Mesendoderm (in vitro differentiated cells): ENCODE results near the gene MTPN.

Source experiments
- DNase-seq: peaks from one replicate; pipeline ENCODE4 v3.0.0; 2013
- H2AK5ac ChIP-seq: 2 replicates; pipeline ENCODE4 v1.6.1; 2013; ENCODE audit warnings: low read length, inconsistent platforms
- H2BK120ac ChIP-seq: 2 replicates; pipeline ENCODE4 v1.6.1; 2013; ENCODE audit warnings: low read depth, mild to moderate bottlenecking, low read length, moderate library complexity, mixed read lengths
- H2BK15ac ChIP-seq: replicated peaks from 2 replicates; pipeline ENCODE4 v1.6.1; 2013; ENCODE audit warnings: low read depth, mild to moderate bottlenecking, moderate library complexity
- H2BK5ac ChIP-seq: 2 replicates; pipeline ENCODE4 v1.6.1; 2013; ENCODE audit warnings: low read length, inconsistent platforms
- H3K18ac ChIP-seq: 2 replicates; pipeline ENCODE4 v1.6.1; 2013; ENCODE audit warnings: mild to moderate bottlenecking, low read length, mixed read lengths
- H3K23ac ChIP-seq: one replicate; pipeline ENCODE4 v1.6.1; 2013; ENCODE audit warnings: low read length
- H3K27ac ChIP-seq: 2 replicates; pipeline ENCODE4 v1.5.1; 2013; ENCODE audit warnings: low read depth, mild to moderate bottlenecking, inconsistent platforms, low read length, moderate library complexity
- H3K27me3 ChIP-seq: 2 replicates; pipeline ENCODE4 v1.6.1; 2013; ENCODE audit warnings: low read length, control low read depth, mild to moderate bottlenecking, inconsistent platforms; ENCODE audit not compliant: insufficient read depth, poor library complexity
- H3K36me3 ChIP-seq: 2 replicates; pipeline ENCODE4 v1.6.1; 2013; ENCODE audit warnings: low read length, inconsistent platforms; ENCODE audit not compliant: control insufficient read depth, insufficient read depth
- H3K4ac ChIP-seq: one replicate; pipeline ENCODE4 v1.6.1; 2013; ENCODE audit warnings: low read depth, mild to moderate bottlenecking, low read length, moderate library complexity
- H3K4me1 ChIP-seq: 2 replicates; pipeline ENCODE4 v1.6.1; 2013; ENCODE audit warnings: low read depth, low read length, inconsistent platforms; ENCODE audit not compliant: control insufficient read depth
- H3K4me2 ChIP-seq: 2 replicates; pipeline ENCODE4 v1.6.1; 2013; ENCODE audit warnings: low read length
- H3K4me3 ChIP-seq: 2 replicates; pipeline ENCODE4 v1.5.1; 2013; ENCODE audit warnings: mild to moderate bottlenecking, low read length
- H3K56ac ChIP-seq: one replicate; pipeline ENCODE4 v1.6.1; 2013; ENCODE audit warnings: low read length
- H3K79me1 ChIP-seq: 2 replicates; pipeline ENCODE4 v1.6.1; 2013; ENCODE audit warnings: low read length, inconsistent platforms
- H3K79me2 ChIP-seq: 2 replicates; pipeline ENCODE4 v1.6.1; 2013; ENCODE audit warnings: mild to moderate bottlenecking, low read length; ENCODE audit not compliant: control insufficient read depth, insufficient read depth
- H3K9ac ChIP-seq: 2 replicates; pipeline ENCODE4 v1.6.1; 2013; ENCODE audit warnings: low read length, inconsistent platforms
- H4K5ac ChIP-seq: one replicate; pipeline ENCODE4 v1.6.1; 2013; ENCODE audit warnings: low read length
- H4K8ac ChIP-seq: one replicate; pipeline ENCODE4 v1.6.1; 2013; ENCODE audit warnings: low read depth, mild to moderate bottlenecking, control low read depth, low read length, moderate library complexity
- WGBS: extraction: QIAGEN DNeasy Blood & Tissue Kit; methylation state at CpG from one replicate; pipeline ENCODE4 v1.1.7; 2013; ENCODE audit warnings: low lambda C conversion rate, missing lambda C conversion rate; ENCODE audit not compliant: insufficient coverage; ENCODE audit errors: extremely low coverage; 5-methylcytosine and 5-hydroxymethylcytosine counted together

MTPN gene

DNA sequence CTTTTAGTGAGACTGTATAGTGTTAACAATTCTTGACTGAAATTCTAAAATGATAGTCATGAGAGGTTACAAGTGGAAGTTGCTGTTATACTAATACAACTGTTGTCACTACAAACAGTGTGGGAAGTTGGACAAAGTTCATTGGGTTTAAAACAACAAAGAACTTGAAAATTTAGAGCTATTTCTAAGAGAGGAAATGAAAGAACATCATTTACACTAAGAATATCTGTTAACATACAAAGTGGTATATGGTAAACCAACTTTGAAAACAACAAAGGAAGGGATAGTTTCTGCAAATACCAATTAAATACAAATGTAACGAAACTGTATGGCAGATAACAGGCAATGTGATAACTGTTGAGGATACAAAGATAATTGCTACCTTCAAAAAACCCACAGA lies 11.6 kb downstream of the MTPN start:
- Histone ChIP-seq H2BK120ac (no peak overlapping the region), H3K4me2 (no peak overlapping the region)
- WGBS, result no CpG with 5 or more reads among the region's 1 CpG

DNA sequence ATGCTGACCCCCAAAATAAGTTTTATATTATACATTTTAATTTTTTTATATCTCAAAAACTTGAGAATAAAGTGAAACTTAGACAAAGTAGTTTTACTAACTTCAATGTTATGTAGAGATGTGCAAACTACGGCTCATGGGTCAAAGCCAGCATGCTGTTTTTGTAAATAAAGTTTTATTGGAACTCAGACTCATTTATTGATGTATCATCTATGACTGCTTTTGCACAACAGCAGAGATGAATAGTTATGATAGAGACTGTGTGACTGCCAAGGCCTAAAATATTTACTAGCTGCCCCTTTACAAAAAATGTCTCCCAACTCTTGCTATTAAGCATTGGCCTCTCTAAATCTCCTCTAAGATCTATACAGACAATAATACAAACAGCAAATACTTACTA lies 12.4 kb downstream of the MTPN start:
- Histone ChIP-seq H3K79me2 (peaks cover 18% of the 10 kb centered on the region), H2BK5ac (no peak overlapping the region), H3K36me3 (no peaks in the 10 kb centered on the region), H2BK15ac (no peak overlapping the region), H3K4ac (no peak overlapping the region), H3K4me1 (no peaks in the 10 kb centered on the region), H3K27me3 (no peaks in the 10 kb centered on the region), H3K79me1 (peaks cover 12% of the 10 kb centered on the region), H3K27ac (no peak overlapping the region), H3K18ac (no peak overlapping the region), H2AK5ac (no peak overlapping the region), H3K9ac (no peak overlapping the region), H3K4me2 (no peak overlapping the region), H3K4me3 (no peak overlapping the region), H3K23ac (no peak overlapping the region), H2BK120ac (no peak overlapping the region), H4K8ac (no peak overlapping the region), H3K56ac (no peak overlapping the region), H4K5ac (no peak overlapping the region)
- DNase-seq, result no peak
- no CpG with 5 or more reads among the region's 1 CpG for WGBS

More for the DNA sequence above, 11.6 kb downstream of the MTPN start:
- H3K79me2 ChIP-seq, result peaks cover 19% of the 10 kb centered on the region
- H3K4me3 ChIP-seq, result no peak overlapping the region
- H3K23ac ChIP-seq, result no peak overlapping the region
- H3K79me1 ChIP-seq, result peaks cover 12% of the 10 kb centered on the region
- H2AK5ac ChIP-seq, result no peak overlapping the region
- no peaks in the 10 kb centered on the region for H3K27me3 ChIP-seq
- no peak overlapping the region for H3K4ac ChIP-seq
- no peak overlapping the region for H3K9ac ChIP-seq
- no peak overlapping the region for H3K56ac ChIP-seq
- no peak overlapping the region for H3K27ac ChIP-seq
- H3K36me3 ChIP-seq, result no peaks in the 10 kb centered on the region
- DNase-seq, result no peak
- no peaks in the 10 kb centered on the region for H3K4me1 ChIP-seq
- H4K8ac ChIP-seq, result no peak overlapping the region
- no peak overlapping the region for H4K5ac ChIP-seq
- H3K18ac ChIP-seq, result no peak overlapping the region
- H2BK15ac ChIP-seq, result no peak overlapping the region
- no peak overlapping the region for H2BK5ac ChIP-seq

DNA sequence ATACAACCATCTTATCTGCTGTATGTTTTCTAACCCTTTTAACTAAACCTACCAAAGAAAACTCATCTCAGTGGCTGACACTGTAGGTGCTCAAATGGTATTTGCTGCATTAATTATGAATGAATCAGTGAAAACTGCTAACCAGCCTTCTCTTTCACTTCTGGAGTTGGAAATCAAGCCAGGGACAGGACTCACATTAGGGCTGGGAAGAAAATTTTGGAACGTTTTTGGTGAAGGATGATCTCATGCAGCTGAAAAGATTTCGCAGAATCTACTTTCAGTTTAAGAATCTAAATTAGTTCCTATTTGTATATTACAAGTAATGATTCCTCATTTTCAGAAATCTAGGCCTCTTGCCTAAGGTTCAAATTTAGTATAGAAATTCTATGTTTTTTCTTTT lies 12.9 kb downstream of the MTPN start:
- Histone ChIP-seq H2AK5ac (no peak overlapping the region), H2BK15ac (no peak overlapping the region), H3K4me3 (no peak overlapping the region), H3K56ac (no peak overlapping the region), H4K5ac (no peak overlapping the region), H4K8ac (no peak overlapping the region), H3K23ac (no peak overlapping the region), H3K27ac (no peak overlapping the region), H3K27me3 (no peaks in the 10 kb centered on the region), H3K79me1 (peaks cover 12% of the 10 kb centered on the region), H3K36me3 (no peaks in the 10 kb centered on the region), H3K18ac (no peak overlapping the region), H2BK120ac (no peak overlapping the region), H2BK5ac (no peak overlapping the region), H3K79me2 (peaks cover 18% of the 10 kb centered on the region), H3K4me1 (no peaks in the 10 kb centered on the region), H3K4ac (no peak overlapping the region), H3K9ac (no peak overlapping the region), H3K4me2 (no peak overlapping the region)
- no CpG with 5 or more reads among the region's 2 CpGs for WGBS
- no peak for DNase-seq

DNA sequence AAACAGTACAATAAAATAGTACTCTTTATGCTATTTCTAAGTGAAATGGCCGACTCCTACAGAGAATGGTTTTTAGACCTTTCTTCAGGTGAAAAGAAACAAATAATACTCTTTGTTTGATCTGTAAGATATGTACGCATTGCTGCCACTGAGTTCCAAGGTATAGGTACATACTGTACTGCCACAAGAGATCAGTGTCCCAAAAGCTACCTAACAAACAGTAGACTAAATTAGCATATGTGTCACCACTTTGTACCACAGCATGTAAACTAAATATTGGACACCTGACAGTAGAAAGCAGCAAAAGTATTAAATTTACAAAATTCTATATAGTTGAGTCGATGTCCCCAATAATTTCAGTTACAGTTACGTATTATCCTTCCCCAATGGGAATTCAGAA lies 14.4 kb downstream of the MTPN start:
- no peak overlapping the region for H3K4me3 ChIP-seq
- peaks cover 13% of the 10 kb centered on the region for H3K79me1 ChIP-seq
- H3K36me3 ChIP-seq, result no peaks in the 10 kb centered on the region
- no peak overlapping the region for H3K27ac ChIP-seq
- H3K27me3 ChIP-seq, result no peaks in the 10 kb centered on the region
- no peak overlapping the region for H2BK15ac ChIP-seq
- no peak overlapping the region for H3K9ac ChIP-seq
- no peak overlapping the region for H4K8ac ChIP-seq
- H3K23ac ChIP-seq, result no peak overlapping the region
- peaks cover 16% of the 10 kb centered on the region for H3K79me2 ChIP-seq
- H3K18ac ChIP-seq, result no peak overlapping the region
- H3K4me1 ChIP-seq, result no peaks in the 10 kb centered on the region
- H2AK5ac ChIP-seq, result no peak overlapping the region
- DNase-seq, result no peak
- H3K4ac ChIP-seq, result no peak overlapping the region
- no peak overlapping the region for H2BK5ac ChIP-seq
- no peak overlapping the region for H2BK120ac ChIP-seq
- no peak overlapping the region for H3K56ac ChIP-seq
- H3K4me2 ChIP-seq, result no peak overlapping the region
- WGBS, result no CpG with 5 or more reads among the region's 4 CpGs
- H4K5ac ChIP-seq, result no peak overlapping the region

DNA sequence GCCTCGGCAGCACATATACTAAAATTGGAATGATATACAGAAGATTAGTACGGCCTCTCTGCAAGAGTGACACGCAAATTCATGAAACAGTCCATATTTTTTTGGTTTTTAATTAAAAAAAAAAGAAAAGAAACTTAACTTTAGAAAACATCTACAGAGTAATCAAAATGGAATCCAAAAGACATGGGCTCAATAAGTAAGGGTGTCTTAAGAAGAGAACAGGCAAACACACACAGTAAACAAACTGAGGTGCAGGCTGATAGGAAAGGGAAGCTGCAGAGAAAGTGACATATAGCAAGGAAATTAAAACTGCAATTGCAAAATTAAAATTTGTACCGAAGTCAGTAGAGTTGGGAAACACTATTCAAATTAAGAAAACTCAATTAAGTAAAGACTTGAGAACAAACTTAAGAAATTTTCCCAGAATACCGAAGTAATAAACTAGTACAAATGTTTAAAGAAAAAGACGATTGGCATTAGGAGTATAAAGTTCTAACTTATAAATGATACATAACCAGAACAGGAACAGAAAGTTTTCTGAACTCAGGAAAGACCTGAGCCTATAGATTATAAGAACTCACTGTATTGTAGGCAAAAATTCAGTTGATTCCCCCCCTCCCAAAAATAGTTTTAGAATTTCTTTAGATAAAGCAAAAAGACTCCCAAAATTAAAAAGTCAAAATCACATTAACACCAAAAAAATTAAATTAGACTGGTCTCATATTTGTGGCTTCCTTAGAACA lies 16.3 kb downstream of the MTPN start:
- H3K27me3 ChIP-seq, result no peaks in the 10 kb centered on the region
- no peak overlapping the region for H2BK120ac ChIP-seq
- no peak overlapping the region for H3K27ac ChIP-seq
- peaks cover 11% of the 10 kb centered on the region for H3K79me1 ChIP-seq
- H3K79me2 ChIP-seq, result peaks cover 7% of the 10 kb centered on the region
- H3K18ac ChIP-seq, result no peak overlapping the region
- no peak overlapping the region for H3K4me2 ChIP-seq
- no peak overlapping the region for H2AK5ac ChIP-seq
- H3K4ac ChIP-seq, result no peak overlapping the region
- WGBS, result no CpG with 5 or more reads among the region's 6 CpGs
- no peak overlapping the region for H2BK15ac ChIP-seq
- DNase-seq, result no peak
- H3K23ac ChIP-seq, result no peak overlapping the region
- no peak overlapping the region for H4K8ac ChIP-seq
- no peaks in the 10 kb centered on the region for H3K4me1 ChIP-seq
- no peak overlapping the region for H3K4me3 ChIP-seq
- H2BK5ac ChIP-seq, result no peak overlapping the region
- H3K9ac ChIP-seq, result no peak overlapping the region
- H4K5ac ChIP-seq, result no peak overlapping the region
- no peak overlapping the region for H3K56ac ChIP-seq
- no peaks in the 10 kb centered on the region for H3K36me3 ChIP-seq
